Calu3 (cell line): Measurements from ENCODE around the gene DDAH1. TPM values are rescaled to one million over a fixed set of nuclear protein-coding genes. Genes with fewer than 3 reads are reported as not detected.

ENCODE experiments used
- BruUV-seq: library from RNA; stranded (reverse); fragments of 400-500 nt; replicated peaks from 2 replicates; lab custom pipeline; 2021; lab: Mats Ljungman, UMichigan
- CTCF ChIA-PET: fragments of 300-600 bp; sonication (Branson Sonifier 250); formaldehyde crosslinking; loops from one replicate; lab custom pipeline; 2022; ENCODE audit warnings: antibody characterized with exemption; lab: Charles Lee
- DNase-seq: peaks from one replicate; pipeline ENCODE4 v3.0.0; 2022
- H3K27ac Mint-ChIP-seq: one replicate; pipeline ENCODE4 v1.8.0; 2022; ENCODE audit warnings: mixed read lengths; ENCODE audit not compliant: unreplicated experiment
- H3K27me3 Mint-ChIP-seq: one replicate; pipeline ENCODE4 v1.8.0; 2022; ENCODE audit warnings: mixed read lengths; ENCODE audit not compliant: unreplicated experiment
- H3K36me3 Mint-ChIP-seq: one replicate; pipeline ENCODE4 v1.8.0; 2022; ENCODE audit warnings: mild to moderate bottlenecking, moderate library complexity, mixed read lengths; ENCODE audit not compliant: insufficient read depth, unreplicated experiment
- H3K4me1 Mint-ChIP-seq: one replicate; pipeline ENCODE4 v1.8.0; 2022; ENCODE audit warnings: mild to moderate bottlenecking, low read depth, mixed read lengths; ENCODE audit not compliant: unreplicated experiment
- H3K4me3 Mint-ChIP-seq: one replicate; pipeline ENCODE4 v1.8.0; 2022; ENCODE audit warnings: mild to moderate bottlenecking, low read depth, moderate library complexity, mixed read lengths; ENCODE audit not compliant: unreplicated experiment
- H3K9me3 Mint-ChIP-seq: one replicate; pipeline ENCODE4 v1.8.0; 2022; ENCODE audit warnings: low read depth, mixed read lengths; ENCODE audit not compliant: unreplicated experiment
- intact Hi-C: fragments of 100-400 bp; cut with micrococcal nuclease; formaldehyde crosslinking; loops from one replicate; pipeline ENCODE4 v1.10.0; 2022; ENCODE audit not compliant: unreplicated experiment
- total RNA-seq: library from RNA; stranded (reverse); gene quantifications from 2 replicates; pipeline ENCODE4 v1.2.3, GENCODE V29; 2022
- TF ChIP-seq, protein P1 (sequence below): fragments of 200-600 bp; IDR thresholded peaks from one replicate; pipeline ENCODE4 v1.8.0; 2022; ENCODE audit warnings: antibody characterized with exemption; ENCODE audit not compliant: unreplicated experiment

The DDAH1 gene
- total RNA-seq, 1 experiment from 2014 or later = 84.1 TPM

DNA sequence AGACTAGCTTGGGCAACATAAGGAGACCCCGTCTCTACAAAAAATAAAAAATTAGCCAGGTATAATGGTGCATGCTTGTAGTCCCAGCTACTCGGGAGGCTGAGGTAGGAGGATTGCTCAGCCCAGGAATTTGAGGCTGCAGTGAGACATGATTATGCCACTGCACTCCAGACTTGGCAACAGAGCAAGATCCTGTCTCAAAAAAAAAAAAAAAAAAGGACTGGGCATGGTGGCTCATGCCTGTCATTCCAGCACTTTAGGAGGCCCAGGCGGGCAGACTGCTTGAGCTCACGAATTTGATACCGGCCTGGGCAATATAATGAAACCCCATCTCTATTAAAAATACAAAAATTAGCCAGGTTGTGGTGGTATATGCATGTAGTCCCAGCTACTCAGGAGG, 141.2 kb downstream of the DDAH1 start:
- no peaks in the 10 kb centered on the region for H3K27me3 Mint-ChIP-seq
- BruUV-seq = no TSS peak
- peaks cover 38% of the 10 kb centered on the region for H3K36me3 Mint-ChIP-seq
- intact Hi-C loops = no loop called here
- TF ChIP-seq, protein P1, sequence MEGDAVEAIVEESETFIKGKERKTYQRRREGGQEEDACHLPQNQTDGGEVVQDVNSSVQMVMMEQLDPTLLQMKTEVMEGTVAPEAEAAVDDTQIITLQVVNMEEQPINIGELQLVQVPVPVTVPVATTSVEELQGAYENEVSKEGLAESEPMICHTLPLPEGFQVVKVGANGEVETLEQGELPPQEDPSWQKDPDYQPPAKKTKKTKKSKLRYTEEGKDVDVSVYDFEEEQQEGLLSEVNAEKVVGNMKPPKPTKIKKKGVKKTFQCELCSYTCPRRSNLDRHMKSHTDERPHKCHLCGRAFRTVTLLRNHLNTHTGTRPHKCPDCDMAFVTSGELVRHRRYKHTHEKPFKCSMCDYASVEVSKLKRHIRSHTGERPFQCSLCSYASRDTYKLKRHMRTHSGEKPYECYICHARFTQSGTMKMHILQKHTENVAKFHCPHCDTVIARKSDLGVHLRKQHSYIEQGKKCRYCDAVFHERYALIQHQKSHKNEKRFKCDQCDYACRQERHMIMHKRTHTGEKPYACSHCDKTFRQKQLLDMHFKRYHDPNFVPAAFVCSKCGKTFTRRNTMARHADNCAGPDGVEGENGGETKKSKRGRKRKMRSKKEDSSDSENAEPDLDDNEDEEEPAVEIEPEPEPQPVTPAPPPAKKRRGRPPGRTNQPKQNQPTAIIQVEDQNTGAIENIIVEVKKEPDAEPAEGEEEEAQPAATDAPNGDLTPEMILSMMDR = no peak
- H3K27ac Mint-ChIP-seq = no peak overlapping the region
- no peaks in the 10 kb centered on the region for H3K9me3 Mint-ChIP-seq
- CTCF ChIA-PET = no interaction called here
- H3K4me3 Mint-ChIP-seq = no peak overlapping the region
- no peak for DNase-seq
- peaks cover 78% of the 10 kb centered on the region for H3K4me1 Mint-ChIP-seq

DNA sequence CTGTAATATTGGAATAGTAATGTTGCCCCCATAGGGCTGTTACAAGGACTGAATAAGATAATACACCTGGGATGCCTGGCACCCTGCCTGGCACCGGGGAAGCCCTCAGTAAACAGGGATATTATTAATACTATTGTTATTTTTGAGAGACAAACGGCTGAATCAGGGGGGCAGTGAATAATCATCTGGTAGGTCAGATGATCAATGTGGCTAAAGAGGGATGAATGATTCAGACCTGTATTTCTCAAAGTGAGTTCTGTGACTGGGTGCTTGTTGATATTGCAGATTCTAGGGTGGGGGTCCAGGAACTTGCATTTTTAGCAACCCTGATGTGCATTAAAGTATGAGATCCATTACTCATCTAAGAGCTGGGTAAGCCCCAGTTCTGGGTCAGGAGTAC, 142.3 kb downstream of the DDAH1 start:
- Mint-ChIP-seq H3K9me3 (no peaks in the 10 kb centered on the region), H3K27ac (no peak overlapping the region), H3K36me3 (peaks cover 32% of the 10 kb centered on the region), H3K4me1 (peaks cover 72% of the 10 kb centered on the region), H3K27me3 (no peaks in the 10 kb centered on the region), H3K4me3 (no peak overlapping the region)
- TF ChIP-seq, protein P1 = no peak
- DNase-seq = no peak
- intact Hi-C loops = no loop called here
- no TSS peak for BruUV-seq
- CTCF ChIA-PET = no interaction called here

DNA sequence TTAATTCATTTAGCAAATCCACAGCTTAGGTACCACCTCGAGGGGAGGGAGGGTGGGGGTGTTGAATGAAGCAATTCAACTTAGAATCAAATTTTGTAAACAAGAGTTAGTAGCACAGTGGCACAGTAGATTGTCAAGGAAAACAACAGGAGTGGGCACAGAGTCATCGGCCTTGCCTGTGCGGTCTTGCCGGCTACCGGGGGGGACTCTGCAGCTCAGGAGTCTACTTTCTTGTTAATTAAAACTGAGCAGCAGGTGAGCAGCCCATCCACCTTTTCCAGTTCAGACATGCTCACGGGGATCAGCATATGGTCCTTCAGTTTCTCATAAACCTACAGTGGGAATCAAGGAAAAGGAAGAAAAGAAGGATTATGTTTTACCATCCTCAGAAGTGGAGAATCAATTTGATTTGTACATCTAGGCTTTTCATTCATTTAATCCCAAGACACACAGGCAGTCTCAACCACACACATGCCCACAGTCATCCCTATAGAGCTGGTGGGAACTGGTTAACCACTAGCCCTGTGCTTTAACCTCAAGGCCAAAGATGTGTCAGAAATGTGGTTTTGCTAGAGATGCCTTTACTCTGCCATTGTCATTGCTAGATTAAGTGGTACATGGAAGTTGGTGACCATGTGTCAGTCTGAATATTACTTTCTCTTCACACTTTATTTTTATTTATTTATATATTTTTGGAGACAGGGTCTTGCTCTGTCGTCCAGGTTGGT, 143.6 kb downstream of the DDAH1 start:
- intact Hi-C loops = no loop called here
- TF ChIP-seq, protein P1 = no peak
- no TSS peak for BruUV-seq
- DNase-seq = no peak
- H3K27me3 Mint-ChIP-seq = no peaks in the 10 kb centered on the region
- CTCF ChIA-PET = interaction anchor here (0.6 to 1.0 kb wide), 3 partner anchors 23 to 377 kb away, joined by 3 to 7 read pairs (median 5); no protein-coding TSS in a partner anchor
- H3K4me3 Mint-ChIP-seq = no peak overlapping the region
- H3K36me3 Mint-ChIP-seq = peaks cover 31% of the 10 kb centered on the region
- H3K9me3 Mint-ChIP-seq = no peaks in the 10 kb centered on the region
- H3K27ac Mint-ChIP-seq = no peak overlapping the region
- H3K4me1 Mint-ChIP-seq = peaks cover 61% of the 10 kb centered on the region

DNA sequence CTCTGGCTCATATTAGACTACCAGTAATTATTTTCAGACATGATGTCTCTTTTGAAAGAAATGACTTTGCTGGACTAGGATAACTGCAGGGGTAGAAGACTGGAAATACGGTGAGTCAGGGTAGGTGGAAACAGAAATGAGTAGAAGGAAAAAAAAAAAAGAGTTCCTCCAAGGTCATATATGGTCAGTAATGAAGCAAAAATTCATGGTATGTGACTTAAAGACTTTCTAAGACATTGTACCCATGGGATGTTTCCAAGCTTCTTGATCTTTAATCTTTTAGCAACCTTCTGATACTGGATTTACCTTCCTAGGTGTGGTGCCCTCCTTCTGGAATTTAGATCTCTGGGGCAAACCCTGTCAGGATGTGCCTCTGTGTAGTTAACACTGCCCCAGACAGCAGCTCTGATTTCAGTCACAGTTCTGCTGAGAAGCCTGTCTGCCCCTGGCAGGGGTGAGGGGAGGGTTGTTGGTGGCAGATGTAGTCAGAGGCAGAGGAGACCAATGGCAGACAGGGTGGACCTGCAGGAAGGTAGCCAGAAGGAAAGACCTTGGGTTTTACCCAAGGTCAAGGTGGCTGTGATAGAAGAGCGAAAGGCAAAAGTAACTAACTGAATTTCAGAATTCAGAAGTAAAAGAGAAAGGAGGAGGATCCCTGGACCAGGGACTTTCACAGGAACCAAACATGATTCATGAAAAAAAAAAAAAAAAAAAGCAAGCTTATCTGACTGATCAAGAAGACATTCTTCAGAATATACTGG, 144.4 kb downstream of the DDAH1 start:
- Mint-ChIP-seq H3K9me3 (no peaks in the 10 kb centered on the region), H3K36me3 (peaks cover 27% of the 10 kb centered on the region), H3K27me3 (no peaks in the 10 kb centered on the region), H3K27ac (peak overlapping the region; percentile 48), H3K4me1 (peaks cover 52% of the 10 kb centered on the region), H3K4me3 (peak overlapping the region; percentile 4)
- CTCF ChIA-PET = interaction anchor here (0.6 to 1.0 kb wide), 4 partner anchors 18 to 376 kb away, joined by 3 to 7 read pairs (median 4); no protein-coding TSS in a partner anchor
- TF ChIP-seq, protein P1 = no peak
- no TSS peak for BruUV-seq
- intact Hi-C loops = no loop called here
- DNase-seq = no peak
